Right ventricle myocardium inferior (tissue), 1 donor: ENCODE data around the gene NAV3. TPM values are rescaled to one million over a fixed set of nuclear protein-coding genes. Genes with fewer than 3 reads are reported as not detected.
"Not testable (repeated sequence)": the region's sequence is repeated elsewhere in the genome, so short reads cannot be mapped to it uniquely, and the experiment has no call there.

ENCODE experiments used
- ATAC-seq: fragments of 200-7000 bp; cut with Tn5 transposase; one replicate; pipeline ENCODE4 v1.9.1; 2020; ENCODE audit warnings: mild to moderate bottlenecking, moderate library complexity
- DNase-seq: peaks from one replicate; pipeline ENCODE4 v3.0.0; 2021; ENCODE audit errors: missing footprints
- intact Hi-C: fragments of 100-400 bp; cut with DNase I; formaldehyde crosslinking; loops from one replicate; pipeline ENCODE4 v1.11.0; 2022
- total RNA-seq: library from RNA; stranded (reverse); fragmentation: NEBNext Ultra II Directional; extraction: Animal tissue kit (Norgen Biotek cat#: 25700); gene quantifications from one replicate; pipeline ENCODE4 v1.2.1, GENCODE V29; 2021
- donor health status: DM: no; HTN: yes; CAD: no; lungs with severe emphysema.

NAV3 gene
- total RNA-seq, 1 donor from 2014 or later, result 2.6 TPM

DNA sequence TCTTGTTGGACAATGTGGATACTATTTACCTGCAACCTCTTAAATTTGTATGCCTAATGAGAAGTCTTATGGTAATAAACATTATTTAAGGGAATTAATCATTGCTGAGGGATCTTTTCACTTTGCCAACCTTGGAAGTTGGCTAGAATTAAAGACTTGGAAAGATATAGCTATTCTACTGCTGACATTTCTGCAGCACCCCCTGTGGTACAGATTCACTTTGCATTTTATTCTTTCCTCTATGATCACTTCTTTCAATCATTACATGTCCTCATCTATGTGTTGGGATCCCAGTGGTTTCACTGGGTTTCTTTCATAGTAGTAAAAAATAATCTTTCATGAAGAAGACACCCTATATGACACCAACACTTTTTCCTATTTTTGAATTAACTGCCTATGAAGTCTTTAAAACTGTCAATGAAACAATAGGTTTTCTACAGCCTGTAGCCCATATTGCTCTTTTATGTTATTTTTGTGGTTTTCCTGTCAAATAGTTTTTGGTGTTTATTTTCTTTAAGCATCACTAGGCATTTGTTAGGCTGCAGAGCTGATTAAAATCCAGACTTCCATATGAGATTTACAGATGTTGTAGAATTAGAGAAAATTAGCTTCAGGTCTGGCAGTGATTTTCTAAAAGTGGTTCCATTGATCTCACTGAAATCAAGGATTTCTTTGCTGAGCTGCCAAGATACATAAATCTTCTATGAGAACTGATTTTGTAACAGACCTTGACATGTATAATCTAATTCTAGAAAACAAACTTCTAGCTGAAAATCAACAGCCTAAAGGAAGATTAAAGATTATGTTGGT is 256.1 kb downstream of the NAV3 start:
- DNase-seq (no peak), ATAC-seq (no peak)
- intact Hi-C loops, result no loop called here

DNA sequence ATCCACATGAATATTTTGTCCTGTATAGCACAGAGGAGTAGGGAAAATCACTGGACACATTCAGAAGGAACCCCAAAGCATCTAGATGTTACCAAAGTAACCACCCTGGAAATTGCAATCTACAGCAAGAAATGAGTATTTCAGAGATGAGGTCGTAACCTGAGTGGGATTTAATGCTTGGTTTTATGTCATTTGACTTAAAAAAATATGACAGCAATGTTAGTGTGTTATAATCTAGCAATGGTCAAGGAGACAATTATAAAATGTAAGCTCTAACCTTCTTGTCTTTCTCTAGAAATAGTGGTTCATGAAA is 256.6 kb downstream of the NAV3 start:
- ATAC-seq, result no peak
- intact Hi-C loops, result no loop called here
- no peak for DNase-seq

DNA sequence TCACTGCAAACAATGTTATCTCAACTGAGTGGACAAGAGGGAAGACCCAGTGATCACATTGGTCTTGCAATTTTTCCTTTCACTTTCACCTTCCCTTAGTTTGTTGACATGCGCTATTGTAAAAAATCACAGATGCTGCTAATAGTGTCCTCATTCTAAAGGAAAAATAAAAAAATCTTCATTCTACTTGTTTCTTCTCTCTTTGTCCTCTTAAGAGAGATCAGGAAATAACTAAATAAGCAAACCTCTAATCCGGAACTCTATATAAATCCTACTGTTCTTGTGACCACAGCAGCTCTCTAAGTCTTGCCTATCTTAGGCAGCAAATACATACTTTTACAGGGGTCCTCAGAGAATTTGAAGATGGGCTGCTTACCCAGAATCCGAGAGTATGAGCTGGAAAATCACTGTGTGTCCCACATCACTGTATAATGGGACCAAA is 257.7 kb downstream of the NAV3 start:
- intact Hi-C loops, result no loop called here
- ATAC-seq, result no peak
- DNase-seq, result no peak

DNA sequence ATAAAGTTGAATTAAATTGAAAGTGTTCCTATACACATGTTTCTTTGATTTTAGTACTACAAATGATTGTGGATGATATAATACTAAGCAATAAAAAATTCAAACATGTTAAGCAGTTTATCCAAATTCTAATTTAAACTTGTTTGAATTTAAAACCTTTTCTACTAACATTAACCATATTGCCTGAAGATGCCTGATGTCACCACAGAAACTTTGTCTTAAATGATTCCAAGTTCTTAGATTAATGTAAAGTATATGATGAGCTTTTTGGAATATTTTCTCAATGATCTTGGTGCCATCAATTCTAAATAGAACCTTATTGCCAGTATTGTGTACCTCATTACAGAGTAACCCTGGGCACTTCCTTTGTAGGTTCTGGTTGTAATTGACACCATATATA is 259.6 kb downstream of the NAV3 start:
- intact Hi-C loops, result loop anchor here (10.0 kb wide), 1 partner anchor 205 kb away; no protein-coding TSS in a partner anchor
- DNase-seq, result no peak
- ATAC-seq, result no peak

DNA sequence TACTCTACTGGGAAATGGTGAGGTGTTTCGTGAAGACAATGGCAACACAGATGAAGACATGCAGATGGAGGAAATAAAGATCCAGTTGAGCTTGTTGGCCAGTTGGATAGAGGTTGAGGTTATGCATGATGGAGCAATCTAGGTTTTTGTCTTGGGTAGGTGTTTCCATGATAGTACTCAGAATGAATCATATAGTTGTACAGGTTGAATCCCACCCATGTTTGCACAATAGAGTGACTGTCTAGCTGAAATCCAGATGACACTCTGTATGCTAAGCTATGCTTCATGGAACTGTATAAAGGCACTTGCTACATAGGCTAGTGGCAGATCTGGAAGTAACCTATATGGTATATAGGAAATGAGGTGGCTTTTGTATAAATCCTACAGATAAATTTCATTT is 264.9 kb downstream of the NAV3 start:
- intact Hi-C loops, result loop anchor here (10.0 kb wide), 1 partner anchor 199 kb away; no protein-coding TSS in a partner anchor
- ATAC-seq (no peak), DNase-seq (no peak)

DNA sequence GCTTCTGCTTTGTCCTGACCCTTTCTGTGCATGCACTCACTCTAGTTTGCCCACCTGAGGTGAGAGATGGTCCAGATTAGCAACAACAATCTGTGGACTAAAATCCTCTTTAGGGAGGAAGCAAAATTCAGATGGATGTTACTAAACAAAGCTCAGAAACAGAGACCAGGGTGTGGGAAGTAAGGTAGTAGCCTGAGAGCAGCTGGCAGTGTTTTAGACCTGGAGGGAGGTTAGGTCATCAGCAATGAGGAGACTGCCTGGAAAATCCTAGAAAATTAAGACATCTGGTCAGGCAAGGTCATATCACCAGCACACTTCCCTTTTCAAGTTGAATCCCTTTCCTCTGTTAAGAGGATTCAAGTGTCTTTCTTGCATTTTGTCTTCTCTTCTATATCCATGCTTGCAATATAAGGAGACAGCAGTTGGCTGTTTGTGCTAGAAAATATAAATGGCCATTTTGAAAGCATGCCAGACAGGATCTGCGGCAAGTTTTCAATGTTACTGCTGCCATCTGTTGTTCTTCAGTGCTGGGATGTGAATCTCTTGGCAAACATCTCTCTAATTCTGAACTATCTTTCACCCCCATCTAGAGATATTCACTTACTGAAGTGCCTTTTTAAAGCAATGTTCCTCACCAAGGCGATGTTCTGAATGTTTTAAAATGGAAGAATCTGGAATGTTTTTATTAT is 266.4 kb downstream of the NAV3 start:
- ATAC-seq, result peak; percentile 46
- intact Hi-C loops, result loop anchor here (10.0 kb wide), 1 partner anchor 198 kb away; no protein-coding TSS in a partner anchor
- DNase-seq, result no peak

DNA sequence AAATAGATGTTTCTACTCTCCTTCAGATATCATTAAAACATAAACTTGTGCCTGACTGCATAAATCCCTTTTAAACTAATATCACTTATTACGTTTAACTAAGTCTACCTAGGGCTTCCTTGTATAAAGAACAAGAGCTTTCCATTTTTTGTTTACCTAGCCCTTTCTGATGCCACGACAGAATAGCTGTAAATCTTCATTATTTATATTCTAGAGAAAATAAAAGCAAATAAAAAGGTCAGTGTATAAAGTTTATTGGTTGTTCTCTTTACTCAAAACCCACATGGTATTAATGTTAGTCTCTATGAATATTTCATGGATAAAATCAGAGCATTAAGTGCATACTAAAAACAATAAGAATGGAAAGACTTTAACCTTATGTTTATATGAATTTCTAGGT is 269.1 kb downstream of the NAV3 start:
- ATAC-seq (no peak), DNase-seq (no peak)
- intact Hi-C loops, result loop anchor here (10.0 kb wide), 1 partner anchor 195 kb away; no protein-coding TSS in a partner anchor

DNA sequence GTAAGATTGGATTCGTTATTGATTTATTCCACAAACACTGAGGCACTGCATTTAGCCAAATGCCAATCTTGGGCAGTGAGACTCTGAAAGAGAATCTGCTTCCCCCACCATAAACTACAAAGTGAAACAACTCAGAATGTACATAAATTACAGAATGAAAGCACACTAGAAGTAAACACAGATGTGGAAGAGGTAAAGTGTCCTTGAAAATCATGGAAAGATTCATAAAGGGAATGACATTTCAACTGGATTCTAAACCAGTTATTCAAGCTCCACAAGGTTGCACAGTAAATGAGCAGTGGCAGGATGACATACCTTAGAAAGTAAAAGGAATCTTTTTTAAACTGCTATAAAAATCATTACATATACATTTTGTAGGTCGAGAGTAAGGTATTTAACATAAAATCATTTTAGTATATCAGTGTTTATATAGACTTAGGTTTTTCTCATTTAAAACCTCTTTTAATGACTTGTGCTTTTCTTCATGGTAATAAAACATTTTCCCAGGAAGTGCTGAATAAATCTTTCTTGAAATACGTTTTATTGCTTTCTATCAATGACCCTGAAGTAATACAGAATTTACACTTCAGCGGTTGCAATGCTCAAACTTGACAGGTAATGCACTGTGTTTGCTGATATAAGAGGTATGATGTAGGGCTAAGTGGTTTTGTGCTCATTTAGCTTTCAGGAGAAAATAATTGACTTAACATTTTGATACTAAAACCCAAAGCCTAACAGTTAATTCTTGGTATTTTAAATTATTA is 270.6 kb downstream of the NAV3 start:
- intact Hi-C loops, result no loop called here
- DNase-seq, result no peak
- no peak for ATAC-seq

DNA sequence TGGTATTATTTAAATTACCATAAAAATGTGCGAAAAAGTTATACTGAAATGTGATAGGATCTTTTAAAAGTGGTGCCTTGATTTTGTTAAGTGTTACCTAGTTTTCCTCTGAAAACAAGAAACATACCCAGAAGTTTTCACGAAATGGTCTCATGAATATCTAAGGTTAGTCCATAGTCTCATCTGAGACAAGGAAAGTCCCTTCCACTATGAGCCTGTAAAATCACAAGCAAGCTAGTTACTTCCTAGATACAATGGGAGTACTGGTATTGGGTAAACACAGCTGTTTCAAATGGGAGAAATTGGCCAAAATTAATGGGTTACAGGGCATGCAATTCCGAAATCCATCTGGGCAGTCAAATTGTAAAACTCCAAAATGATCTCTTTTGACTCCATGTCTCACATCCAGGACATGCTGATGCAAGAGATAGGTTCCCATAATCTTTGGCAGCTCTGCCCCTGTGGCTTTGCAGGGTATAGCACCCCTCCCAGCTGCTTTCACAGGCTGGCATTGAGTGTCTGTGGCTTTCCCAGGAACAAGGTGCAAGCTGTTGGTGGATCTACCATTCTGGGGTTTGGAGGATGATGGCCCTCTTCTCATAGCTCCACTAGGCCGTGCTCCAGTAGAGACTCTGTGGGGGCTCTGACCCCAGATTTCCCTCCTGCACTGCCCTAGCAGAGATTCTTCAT is 271.4 kb downstream of the NAV3 start:
- DNase-seq (no peak), ATAC-seq (no peak)
- intact Hi-C loops, result no loop called here

DNA sequence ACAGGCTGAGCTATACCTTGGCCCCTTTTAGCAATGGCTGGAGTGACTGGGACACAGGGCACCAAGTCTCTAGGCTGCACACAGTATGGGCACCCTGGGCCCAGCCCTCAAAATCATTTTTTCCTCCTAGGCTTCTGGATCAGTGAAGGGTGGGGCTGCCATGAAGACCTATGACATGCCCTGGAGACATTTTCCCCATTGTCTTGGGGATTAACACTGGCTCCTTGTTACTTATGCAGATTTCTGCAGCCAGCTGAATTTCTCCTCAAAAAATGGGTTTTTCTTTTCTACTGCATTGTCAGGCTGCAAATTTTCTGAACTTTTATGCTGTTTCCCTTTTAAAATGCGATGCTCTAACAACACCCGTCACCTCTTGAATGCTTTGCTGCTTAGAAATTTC is 272.1 kb downstream of the NAV3 start:
- intact Hi-C loops, ATAC-seq, DNase-seq: not testable (repeated sequence)

DNA sequence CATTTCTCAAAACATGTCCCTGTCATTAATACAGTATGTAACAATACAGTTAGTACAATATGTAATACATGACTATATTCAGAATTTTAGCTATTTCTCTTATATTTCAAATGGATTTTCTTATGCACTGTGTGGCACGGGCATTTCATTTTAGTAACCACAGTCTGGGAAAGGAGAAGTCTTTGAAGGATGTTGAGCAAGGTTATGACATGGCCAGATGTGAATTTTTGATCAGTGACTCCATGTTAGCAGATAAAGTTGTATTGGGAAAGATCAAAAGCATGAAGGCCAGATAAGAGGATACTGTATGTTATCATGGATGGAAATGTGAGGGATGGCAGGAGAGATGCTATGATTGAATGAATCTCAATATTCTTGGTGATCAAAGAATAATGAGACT is 285.2 kb downstream of the NAV3 start:
- no peak for DNase-seq
- ATAC-seq, result no peak
- intact Hi-C loops, result no loop called here

DNA sequence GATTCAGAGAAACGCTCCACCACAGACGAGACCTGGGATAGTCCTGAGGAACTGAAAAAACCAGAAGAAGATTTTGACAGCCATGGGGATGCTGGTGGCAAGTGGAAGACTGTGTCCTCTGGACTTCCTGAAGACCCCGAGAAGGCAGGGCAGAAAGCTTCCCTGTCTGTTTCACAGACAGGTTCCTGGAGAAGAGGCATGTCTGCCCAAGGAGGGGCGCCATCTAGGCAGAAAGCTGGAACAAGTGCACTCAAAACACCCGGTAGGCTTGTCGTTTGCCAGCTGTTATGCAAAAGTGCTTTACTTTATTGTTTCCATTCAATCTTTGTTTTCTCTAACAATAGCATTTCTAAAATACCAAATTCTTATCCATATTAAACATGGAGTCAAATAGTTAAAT is 287.3 kb downstream of the NAV3 start:
- intact Hi-C loops, result no loop called here
- ATAC-seq, result no peak
- DNase-seq, result no peak

DNA sequence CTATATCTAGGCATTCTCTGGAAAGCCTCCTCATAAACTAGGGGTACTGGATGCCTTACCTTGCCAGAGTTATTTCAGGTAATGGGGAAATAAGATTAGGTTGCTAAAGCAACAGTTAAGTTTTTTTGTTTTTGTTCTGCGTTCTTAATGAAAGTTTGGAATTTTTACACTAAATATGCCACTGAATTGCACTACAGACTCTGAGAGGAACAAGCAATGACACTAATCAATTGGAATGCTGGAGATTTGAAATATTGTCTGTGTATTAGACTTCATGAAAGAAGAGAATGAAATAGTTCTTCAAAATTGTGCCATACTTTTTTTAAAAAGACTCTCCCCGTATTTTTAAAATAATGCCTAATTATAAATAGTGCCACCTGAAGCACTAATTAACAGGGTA is 287.8 kb downstream of the NAV3 start:
- ATAC-seq (no peak), DNase-seq (no peak)
- intact Hi-C loops, result no loop called here

DNA sequence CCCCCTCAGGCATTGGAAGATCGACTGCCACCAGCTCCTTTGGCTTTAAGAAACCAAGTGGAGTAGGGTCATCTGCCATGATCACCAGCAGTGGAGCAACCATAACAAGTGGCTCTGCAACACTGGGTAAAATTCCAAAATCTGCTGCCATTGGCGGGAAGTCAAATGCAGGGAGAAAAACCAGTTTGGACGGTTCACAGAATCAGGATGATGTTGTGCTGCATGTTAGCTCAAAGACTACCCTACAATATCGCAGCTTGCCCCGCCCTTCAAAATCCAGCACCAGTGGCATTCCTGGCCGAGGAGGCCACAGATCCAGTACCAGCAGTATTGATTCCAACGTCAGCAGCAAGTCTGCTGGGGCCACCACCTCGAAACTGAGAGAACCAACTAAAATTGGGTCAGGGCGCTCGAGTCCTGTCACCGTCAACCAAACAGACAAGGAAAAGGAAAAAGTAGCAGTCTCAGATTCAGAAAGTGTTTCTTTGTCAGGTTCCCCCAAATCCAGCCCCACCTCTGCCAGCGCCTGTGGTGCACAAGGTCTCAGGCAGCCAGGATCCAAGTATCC is 288.7 kb downstream of the NAV3 start:
- DNase-seq, result no peak
- intact Hi-C loops, result no loop called here
- no peak for ATAC-seq

DNA sequence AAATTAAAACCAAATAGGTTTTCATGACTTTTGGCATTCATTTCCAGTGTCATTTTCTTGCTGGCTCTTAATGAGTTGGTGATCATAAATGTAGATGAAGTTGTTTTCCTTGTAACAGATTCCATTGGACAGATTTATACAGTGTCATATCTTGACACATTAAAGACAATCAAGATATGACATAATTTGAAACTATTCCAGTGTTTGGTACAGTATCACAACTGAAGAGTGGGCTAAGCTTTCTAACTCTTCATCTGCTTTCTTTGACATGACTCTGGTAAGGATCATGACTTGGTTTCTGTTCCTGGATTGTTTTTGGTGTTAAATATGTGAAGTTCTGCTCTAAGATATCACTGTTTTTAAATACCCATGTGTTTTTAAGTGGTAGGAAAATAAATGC is 289.6 kb downstream of the NAV3 start:
- no peak for DNase-seq
- intact Hi-C loops, result loop anchor here (10.0 kb wide), 1 partner anchor 126 kb away; no protein-coding TSS in a partner anchor
- no peak for ATAC-seq

DNA sequence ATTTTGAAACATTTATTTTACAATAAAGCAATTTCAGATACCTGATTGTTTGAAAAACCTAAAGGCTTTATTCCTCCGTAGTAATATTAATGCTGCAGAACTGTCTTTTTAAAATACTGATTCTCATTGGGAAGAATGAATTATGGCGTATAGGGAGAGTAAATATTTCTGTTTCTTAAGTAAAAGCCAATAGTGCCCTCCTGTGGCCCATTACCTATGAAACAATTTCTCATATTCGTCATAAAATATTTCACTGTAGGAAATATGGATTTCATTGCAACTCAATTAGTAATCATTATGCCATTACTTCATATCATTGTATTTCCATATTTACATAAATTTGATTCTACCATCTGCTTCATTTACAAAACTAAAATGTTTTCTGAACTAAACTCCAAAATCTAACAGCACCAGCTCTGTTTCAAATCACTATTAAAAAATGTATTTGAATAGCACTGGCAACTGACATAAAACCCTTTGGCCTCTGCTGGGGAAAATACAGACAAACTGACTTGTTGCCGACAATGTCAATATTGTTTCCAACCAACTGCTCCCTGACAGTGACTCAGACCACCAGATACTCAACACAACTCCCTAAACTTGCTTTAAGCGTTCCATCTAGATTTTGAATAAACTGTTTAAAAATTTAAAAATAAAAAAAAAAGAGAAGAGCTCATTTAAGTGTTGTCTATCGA is 290.3 kb downstream of the NAV3 start:
- DNase-seq, result no peak
- intact Hi-C loops, result loop anchor here (10.0 kb wide), 1 partner anchor 126 kb away; no protein-coding TSS in a partner anchor
- ATAC-seq, result no peak

DNA sequence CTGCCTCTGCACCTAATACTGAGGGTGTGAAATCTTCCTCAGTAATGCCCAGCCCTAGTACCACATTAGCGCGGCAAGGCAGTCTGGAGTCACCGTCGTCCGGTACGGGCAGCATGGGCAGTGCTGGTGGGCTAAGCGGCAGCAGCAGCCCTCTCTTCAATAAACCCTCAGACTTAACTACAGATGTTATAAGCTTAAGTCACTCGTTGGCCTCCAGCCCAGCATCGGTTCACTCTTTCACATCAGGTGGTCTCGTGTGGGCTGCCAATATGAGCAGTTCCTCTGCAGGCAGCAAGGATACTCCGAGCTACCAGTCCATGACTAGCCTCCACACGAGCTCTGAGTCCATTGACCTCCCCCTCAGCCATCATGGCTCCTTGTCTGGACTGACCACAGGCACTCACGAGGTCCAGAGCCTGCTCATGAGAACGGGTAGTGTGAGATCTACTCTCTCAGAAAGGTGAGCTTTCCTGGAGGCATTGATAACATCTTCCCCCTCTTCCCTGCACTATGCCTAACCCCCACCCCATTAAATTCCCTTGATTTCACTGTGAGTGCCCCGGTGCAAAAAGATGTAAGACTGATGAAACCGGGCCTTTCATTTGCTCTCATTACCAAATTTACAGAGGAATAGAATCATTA is 291.4 kb downstream of the NAV3 start:
- DNase-seq, result no peak
- intact Hi-C loops, result loop anchor here (10.0 kb wide), 1 partner anchor 127 kb away; no protein-coding TSS in a partner anchor
- no peak for ATAC-seq
